DND-41 (cell line): Measurements from ENCODE around the gene ZHX3.

Experiments
- ATAC-seq: fragments of 200-7000 bp; cut with Tn5 transposase; 3 replicates; pipeline ENCODE4 v1.9.1; 2021; ENCODE audit warnings: low read depth; ENCODE audit not compliant: insufficient read depth
- DNase-seq: peaks from one replicate; pipeline ENCODE4 v3.0.0-alpha.2; 2020
- H2AFZ ChIP-seq: 2 replicates; pipeline ENCODE4 v1.6.0; 2012; ENCODE audit warnings: low read depth, low read length
- H3K27ac ChIP-seq: 2 replicates; pipeline ENCODE4 v1.5.1; 2012; ENCODE audit warnings: low read length, inconsistent platforms
- H3K27me3 ChIP-seq: fragments of 200-600 bp; sonication (generic); 2 replicates; pipeline ENCODE4 v1.6.0; 2012; ENCODE audit warnings: low read length, mild to moderate bottlenecking, inconsistent platforms; ENCODE audit not compliant: insufficient read depth, poor library complexity
- H3K36me3 ChIP-seq: 2 replicates; pipeline ENCODE4 v1.5.1; 2012; ENCODE audit warnings: low read length, inconsistent platforms; ENCODE audit not compliant: insufficient read depth
- H3K4me1 ChIP-seq: 2 replicates; pipeline ENCODE4 v1.5.1; 2012; ENCODE audit warnings: mild to moderate bottlenecking, low read length; ENCODE audit not compliant: insufficient read depth
- H3K4me2 ChIP-seq: 2 replicates; pipeline ENCODE4 v1.6.0; 2012; ENCODE audit warnings: mild to moderate bottlenecking, moderate library complexity, low read length, inconsistent platforms; ENCODE audit not compliant: insufficient read depth
- H3K4me3 ChIP-seq, 2 experiments: fragments of 200-600 bp in 1 of 2; shearing (Covaris generic) in 1 of 2; 2 replicates each; pipeline ENCODE4 v1.5.1; 2012 to 2016; ENCODE audit warnings: inconsistent platforms in 2 of 2, low read length in 2 of 2, mild to moderate bottlenecking in 2 of 2, low read depth in 1 of 2, moderate library complexity in 1 of 2
- H3K79me2 ChIP-seq: 2 replicates; pipeline ENCODE4 v1.6.0; 2012; ENCODE audit warnings: low read length, inconsistent platforms; ENCODE audit not compliant: insufficient read depth
- H3K9ac ChIP-seq: 2 replicates; pipeline ENCODE4 v1.6.0; 2012; ENCODE audit warnings: low read depth, mild to moderate bottlenecking, inconsistent platforms, low read length, moderate library complexity
- H3K9me3 ChIP-seq: 2 replicates; pipeline ENCODE4 v1.5.1; 2012; ENCODE audit warnings: low read length, moderate library complexity, mild to moderate bottlenecking, inconsistent platforms; ENCODE audit not compliant: insufficient read depth, severe bottlenecking
- H4K20me1 ChIP-seq: 2 replicates; pipeline ENCODE4 v1.6.0; 2012; ENCODE audit warnings: low read length; ENCODE audit not compliant: insufficient read depth
- CTCF ChIP-seq: IDR thresholded peaks from 2 replicates; pipeline ENCODE4 v1.5.1; 2012; ENCODE audit warnings: borderline replicate concordance, low read length, moderate library complexity, mild to moderate bottlenecking; ENCODE audit not compliant: poor library complexity, severe bottlenecking; ENCODE audit errors: extremely low read depth
- EZH2 ChIP-seq: IDR thresholded peaks from 3 replicates; pipeline ENCODE4 v1.6.1; 2012; ENCODE audit warnings: borderline replicate concordance, low read depth, mild to moderate bottlenecking, moderate library complexity, low read length, inconsistent platforms; ENCODE audit not compliant: severe bottlenecking

Gene ZHX3

DNA sequence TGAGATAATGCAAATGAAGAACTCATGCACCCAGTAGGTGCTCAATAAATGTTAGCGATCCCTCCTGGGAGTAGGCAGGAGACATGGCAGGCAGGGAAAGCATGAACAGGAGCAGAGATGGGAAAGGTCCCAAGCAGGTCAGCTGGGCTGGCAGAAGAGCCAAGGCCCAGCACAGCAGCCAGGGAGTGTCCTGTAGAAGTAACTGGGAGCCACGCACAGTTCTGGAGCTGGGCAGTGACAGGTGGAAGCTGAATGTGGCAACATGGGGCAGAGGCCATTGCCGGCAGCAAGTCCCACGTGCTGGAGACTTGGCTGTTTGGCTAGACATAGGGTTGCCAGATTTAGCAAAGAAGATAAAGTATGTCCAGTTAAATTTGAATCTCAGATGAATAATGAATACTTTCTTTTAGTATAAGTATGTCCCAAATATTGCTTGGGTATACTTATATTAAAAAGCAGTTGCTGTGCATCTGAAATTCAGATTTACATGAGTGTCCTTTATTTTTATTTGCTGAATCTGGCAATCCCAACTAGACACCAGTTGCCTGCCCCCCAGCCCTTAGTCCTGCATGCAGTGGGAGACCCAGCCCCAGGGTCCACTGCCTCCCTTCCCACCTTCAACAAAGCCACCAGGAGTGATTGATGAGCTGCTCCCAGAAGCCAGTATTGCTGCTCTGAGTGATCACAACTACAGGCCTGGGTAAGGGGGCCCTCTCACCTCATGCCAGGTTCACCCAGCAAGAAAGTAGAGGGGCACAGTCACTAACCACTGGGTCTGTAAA lies 19.4 kb upstream of the ZHX3 start:
- H3K27ac ChIP-seq, result no peak overlapping the region
- TF ChIP-seq EZH2, result no peak
- H3K27me3 ChIP-seq, result no peaks in the 10 kb centered on the region
- peaks cover 9% of the 10 kb centered on the region for H3K4me1 ChIP-seq
- no peak overlapping the region for H3K4me2 ChIP-seq
- no peaks in the 10 kb centered on the region for H3K36me3 ChIP-seq
- no peak for DNase-seq
- ATAC-seq, result no peak
- H4K20me1 ChIP-seq, result no peaks in the 10 kb centered on the region
- H3K9me3 ChIP-seq, result no peaks in the 10 kb centered on the region
- no peak overlapping the region for H3K9ac ChIP-seq
- no peaks in the 10 kb centered on the region for H3K79me2 ChIP-seq
- H3K4me3 ChIP-seq, result no peak overlapping the region
- H2AFZ ChIP-seq, result no peak overlapping the region

DNA sequence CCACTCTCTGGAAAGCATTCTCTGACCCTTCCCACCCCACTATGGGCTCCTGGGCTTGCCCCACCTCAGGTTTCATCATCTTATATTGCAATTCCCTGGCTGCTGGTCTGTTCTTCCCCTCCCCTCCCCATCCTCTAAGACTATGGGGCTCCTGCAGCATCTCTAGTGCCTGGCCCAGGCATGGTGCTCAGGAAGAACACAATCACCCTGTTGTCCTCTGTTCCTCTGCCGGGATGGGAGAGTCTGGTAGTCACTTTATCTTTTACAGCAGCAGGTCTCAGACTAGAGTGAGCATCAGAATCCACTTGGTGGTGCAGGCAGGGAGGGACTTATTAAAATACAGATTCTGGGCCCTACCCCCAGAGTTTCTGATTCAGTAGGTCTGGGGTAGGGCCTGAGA lies 18.1 kb upstream of the ZHX3 start:
- ATAC-seq, result no peak
- H2AFZ ChIP-seq, result no peak overlapping the region
- H3K4me2 ChIP-seq, result no peak overlapping the region

DNA sequence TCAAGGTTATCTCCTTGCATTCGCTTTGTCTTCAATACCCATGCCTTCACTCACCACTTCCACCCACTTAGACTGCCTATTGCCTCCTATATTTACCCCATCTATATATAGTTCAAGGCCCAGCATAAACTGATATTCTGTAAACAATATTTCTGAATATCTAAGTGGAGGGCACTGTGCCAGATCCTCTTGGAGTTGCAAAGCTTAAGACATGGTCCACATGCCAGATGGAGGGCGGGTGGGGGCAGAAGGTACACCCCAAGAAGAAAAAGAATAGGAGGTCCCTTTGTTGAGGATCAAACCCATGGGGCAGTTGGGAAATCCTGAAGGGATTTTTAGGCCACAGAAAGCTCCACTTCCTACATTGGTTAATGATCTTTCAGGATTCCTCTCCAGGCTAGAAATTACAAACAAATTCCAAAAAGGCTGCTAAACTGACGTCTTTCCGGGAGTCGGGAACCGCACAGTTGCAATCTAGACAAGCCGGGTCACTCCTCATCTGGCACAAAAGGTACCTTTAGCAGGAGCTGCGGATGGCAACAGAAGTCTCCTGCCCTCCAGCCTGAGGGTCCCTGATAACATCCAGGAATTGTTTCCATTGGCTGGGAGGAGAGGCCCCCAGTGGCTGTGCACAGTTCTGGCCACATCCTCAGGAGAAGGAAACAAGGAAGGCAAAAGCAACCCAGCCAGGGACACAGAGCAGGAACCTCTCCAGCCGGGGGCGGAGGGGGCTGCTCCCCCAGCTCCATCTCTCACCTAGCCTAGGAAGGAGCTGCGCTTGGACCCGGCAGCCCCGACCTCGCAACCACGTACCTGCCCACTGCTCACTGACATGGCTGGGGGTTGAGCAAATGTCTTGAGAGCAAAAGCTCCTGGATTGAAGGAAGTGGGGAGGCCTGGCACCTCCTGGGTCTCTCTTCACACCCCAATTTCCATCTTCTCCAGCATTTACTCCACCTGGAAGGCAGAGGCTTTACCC lies 17.2 kb upstream of the ZHX3 start:
- Histone ChIP-seq H4K20me1 (no peaks in the 10 kb centered on the region), H3K9ac (no peak overlapping the region), H3K4me3 (no peak overlapping the region), H2AFZ (no peak overlapping the region), H3K27me3 (no peaks in the 10 kb centered on the region), H3K9me3 (no peaks in the 10 kb centered on the region), H3K36me3 (no peaks in the 10 kb centered on the region), H3K4me2 (no peak overlapping the region), H3K79me2 (no peaks in the 10 kb centered on the region), H3K4me1 (peaks cover 1% of the 10 kb centered on the region; the same call in 1 of the 2 replicates), H3K27ac (no peak overlapping the region)
- no peak for DNase-seq
- TF ChIP-seq CTCF, result no peak
- ATAC-seq, result no peak

More for the DNA sequence above, 18.1 kb upstream of the ZHX3 start:
- H3K4me1 ChIP-seq, result peaks cover 9% of the 10 kb centered on the region
- no peak for DNase-seq
- H3K27ac ChIP-seq, result no peak overlapping the region
- H3K4me3 ChIP-seq, result no peak overlapping the region
- no peaks in the 10 kb centered on the region for H3K36me3 ChIP-seq
- no peaks in the 10 kb centered on the region for H4K20me1 ChIP-seq
- TF ChIP-seq EZH2 (no peak), CTCF (no peak)
- no peaks in the 10 kb centered on the region for H3K79me2 ChIP-seq
- H3K27me3 ChIP-seq, result no peaks in the 10 kb centered on the region
- no peak overlapping the region for H3K9ac ChIP-seq
- no peaks in the 10 kb centered on the region for H3K9me3 ChIP-seq

DNA sequence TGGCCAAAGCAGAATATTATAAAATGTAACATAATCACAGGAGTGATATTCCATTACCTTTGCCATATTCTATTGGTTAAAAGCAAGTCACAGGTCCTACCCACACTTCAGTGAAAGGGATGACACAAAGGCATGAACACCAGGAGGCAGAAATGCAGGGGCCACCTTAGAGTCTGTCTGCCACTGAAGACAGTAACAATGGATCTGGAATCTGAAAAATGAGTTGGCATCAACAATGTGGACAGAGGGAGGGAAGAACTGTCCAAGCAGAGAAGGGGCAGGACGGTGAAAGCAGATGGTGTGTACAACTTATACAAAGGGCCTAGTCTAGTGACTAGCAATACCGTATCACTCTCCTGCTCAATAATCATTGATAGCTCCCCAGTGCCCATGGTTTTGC lies 16.5 kb upstream of the ZHX3 start:
- no peak overlapping the region for H3K9ac ChIP-seq
- no peak overlapping the region for H3K4me3 ChIP-seq
- TF ChIP-seq EZH2, result no peak
- TF ChIP-seq CTCF, result no peak
- no peak overlapping the region for H3K27ac ChIP-seq
- H3K4me2 ChIP-seq, result no peak overlapping the region
- no peaks in the 10 kb centered on the region for H4K20me1 ChIP-seq
- H3K79me2 ChIP-seq, result no peaks in the 10 kb centered on the region
- H3K36me3 ChIP-seq, result no peaks in the 10 kb centered on the region
- ATAC-seq (no peak), DNase-seq (no peak)
- H3K27me3 ChIP-seq, result no peaks in the 10 kb centered on the region
- no peaks in the 10 kb centered on the region for H3K9me3 ChIP-seq
- H3K4me1 ChIP-seq, result no peaks in the 10 kb centered on the region
- no peak overlapping the region for H2AFZ ChIP-seq
